GM19099 (cell line): ENCODE results near the gene UGT2A1.

ENCODE experiments used
- POLR2A ChIP-seq: IDR thresholded peaks from 3 replicates; pipeline ENCODE4 v1.6.1; 2011; ENCODE audit warnings: low read depth; ENCODE audit not compliant: insufficient read length; ENCODE audit errors: extremely low read depth

UGT2A1 gene

GRCh38 chr4:69610484-69610883 is 42.6 kb downstream of the UGT2A1 start:
- no peak for TF ChIP-seq POLR2A

- TF ChIP-seq POLR2A: no peak
Observed at GRCh38 chr4:69601065-69601464, 52.0 kb downstream of the UGT2A1 start.

- TF ChIP-seq POLR2A: no peak
Observed at GRCh38 chr4:69600013-69600412, 53.0 kb downstream of the UGT2A1 start.

- no peak for TF ChIP-seq POLR2A
Observed at GRCh38 chr4:69594382-69594781, 58.7 kb downstream of the UGT2A1 start.

- no peak for TF ChIP-seq POLR2A
Observed at GRCh38 chr4:69591364-69591763, 61.7 kb downstream of the UGT2A1 start.

- no peak for TF ChIP-seq POLR2A
Observed at GRCh38 chr4:69589884-69590283, 63.2 kb downstream of the UGT2A1 start.

GRCh38 chr4:69584135-69584534 is 68.9 kb downstream of the UGT2A1 start:
- no peak for TF ChIP-seq POLR2A

- no peak for TF ChIP-seq POLR2A
Observed at GRCh38 chr4:69583543-69583942, 69.5 kb downstream of the UGT2A1 start.

- no peak for TF ChIP-seq POLR2A
Observed at GRCh38 chr4:69577245-69577644, 75.8 kb downstream of the UGT2A1 start.

GRCh38 chr4:69576251-69576877 is 76.7 kb downstream of the UGT2A1 start:
- no peak for TF ChIP-seq POLR2A

GRCh38 chr4:69568787-69569186 is 84.3 kb downstream of the UGT2A1 start:
- no peak for TF ChIP-seq POLR2A

GRCh38 chr4:69563424-69563823 is 89.6 kb downstream of the UGT2A1 start:
- no peak for TF ChIP-seq POLR2A

GRCh38 chr4:69549651-69550050 is 103.4 kb downstream of the UGT2A1 start:
- no peak for TF ChIP-seq POLR2A

- no peak for TF ChIP-seq POLR2A
Observed at GRCh38 chr4:69546134-69546765, 106.8 kb downstream of the UGT2A1 start.
